Left lung (tissue), 10 donors: Measurements from ENCODE around the gene DISC1. TPM values are rescaled to one million over a fixed set of nuclear protein-coding genes. Genes with fewer than 3 reads are reported as not detected.

Experiments used
- ATAC-seq: fragments of 200-7000 bp; cut with Tn5 transposase; one replicate; pipeline ENCODE4 v1.9.1; 2020; ENCODE audit warnings: moderate library complexity
- DNase-seq, 4 donors: peaks; one replicate each; pipeline ENCODE4 v3.0.0-alpha.2; 2013 to 2020
- H3K27ac ChIP-seq, 2 donors: fragments of 200-600 bp; sonication (generic) in 1 of 2; one replicate each; pipeline versions ENCODE4 v1.5.0 to v1.8.0; 2020 to 2021
- H3K27me3 ChIP-seq, 2 donors: fragments of 200-600 bp; sonication (generic) in 1 of 2; one replicate each; pipeline versions ENCODE4 v1.5.0 to v1.8.0; 2020 to 2021
- H3K36me3 ChIP-seq, 2 donors: fragments of 200-600 bp; sonication (generic) in 1 of 2; one replicate each; pipeline versions ENCODE4 v1.5.0 to v1.8.0; 2020 to 2021
- H3K4me1 ChIP-seq, 2 donors: fragments of 200-600 bp; one replicate each; pipeline ENCODE4 v1.8.0; 2021
- H3K4me3 ChIP-seq, 2 donors: fragments of 200-600 bp; sonication (generic) in 1 of 2; one replicate each; pipeline versions ENCODE4 v1.5.0 to v1.8.0; 2020 to 2021; ENCODE audit warnings: mild to moderate bottlenecking in 1 of 2
- H3K9me3 ChIP-seq, 2 donors: fragments of 200-600 bp; sonication (generic) in 1 of 2; one replicate each; pipeline versions ENCODE4 v1.5.0 to v1.8.0; 2020 to 2021
- CTCF ChIP-seq, 2 donors: fragments of 200-600 bp; sonication (generic) in 1 of 2; IDR thresholded peaks; one replicate each; pipeline versions ENCODE4 v1.5.0 to v1.8.0; 2021; ENCODE audit warnings: antibody characterized with exemption in 2 of 2
- intact Hi-C, 2 donors: fragments of 100-400 bp; cut with DNase I; formaldehyde crosslinking; loops; one replicate each; pipeline versions ENCODE4 v1.11.2 to v1.14.2; 2022
- polyA plus RNA-seq, 6 donors: library from polyadenylated mRNA; unstranded; fragments of 120-200 nt; gene quantifications; one replicate each; pipeline ENCODE4 v1.2.1, GENCODE V29; 2013; ENCODE audit not compliant: insufficient read length in 6 of 6
- total RNA-seq, 2 donors: library from RNA; stranded (reverse); fragmentation: NEBNext Ultra II Directional; extraction: Animal tissue kit (Norgen Biotek cat#: 25700); gene quantifications; one replicate each; pipeline ENCODE4 v1.2.1, GENCODE V29; 2021
- donor health status: DM: no; HTN: yes; CAD: no.
- donor health status: DM: no; HTN: no; CAD: no.

The DISC1 gene
- total and polyA plus RNA-seq, 8 donors, result 3.9 to 11.7 (median 10.5) TPM

GRCh38 chr1:231701306-231701705 lies 74.7 kb downstream of the DISC1 start:
- Histone ChIP-seq H3K27ac (no peak overlapping the region), H3K4me3 (no peak overlapping the region), H3K36me3 (no peaks in the 10 kb centered on the region), H3K4me1 (peaks cover 3 to 15% of the 10 kb centered on the region in 2 donors), H3K9me3 (no peaks in the 10 kb centered on the region), H3K27me3 (no peaks in the 10 kb centered on the region)
- intact Hi-C loops, result no loop called here
- no peak for ATAC-seq
- no peak for DNase-seq
- no peak for TF ChIP-seq CTCF (IDR thresholded peaks at IDR 0.05)

GRCh38 chr1:231702331-231702730 lies 75.7 kb downstream of the DISC1 start:
- intact Hi-C loops, result no loop called here
- no peaks in the 10 kb centered on the region for H3K36me3 ChIP-seq
- H3K27ac ChIP-seq, result no peak overlapping the region
- no peak for ATAC-seq
- no peak overlapping the region for H3K4me3 ChIP-seq
- no peaks in the 10 kb centered on the region for H3K27me3 ChIP-seq
- H3K4me1 ChIP-seq, result peaks cover 3 to 15% of the 10 kb centered on the region in 2 donors
- no peak for TF ChIP-seq CTCF (IDR thresholded peaks at IDR 0.05)
- DNase-seq, result peak in 2 of 4 donors; percentile 31 to 42
- H3K9me3 ChIP-seq, result no peaks in the 10 kb centered on the region

GRCh38 chr1:231702804-231703203 lies 76.2 kb downstream of the DISC1 start:
- ATAC-seq, result no peak
- no peaks in the 10 kb centered on the region for H3K36me3 ChIP-seq
- no peak for TF ChIP-seq CTCF (IDR thresholded peaks at IDR 0.05)

GRCh38 chr1:231705806-231706760 lies 79.5 kb downstream of the DISC1 start:
- no peaks in the 10 kb centered on the region for H3K27me3 ChIP-seq
- H3K27ac ChIP-seq, result no peak overlapping the region
- peaks cover 3 to 7% of the 10 kb centered on the region in 2 donors for H3K4me1 ChIP-seq
- no peaks in the 10 kb centered on the region for H3K9me3 ChIP-seq
- H3K36me3 ChIP-seq, result no peaks in the 10 kb centered on the region
- no peak overlapping the region for H3K4me3 ChIP-seq
- ATAC-seq (no peak), DNase-seq (peak in 2 of 4 donors; percentile 40 to 75)
- intact Hi-C loops, result no loop called here
- no peak for TF ChIP-seq CTCF (IDR thresholded peaks at IDR 0.05)

More at GRCh38 chr1:231702804-231703203, 76.2 kb downstream of the DISC1 start:
- intact Hi-C loops, result no loop called here
- Histone ChIP-seq H3K4me3 (no peak overlapping the region), H3K4me1 (peaks cover 3 to 15% of the 10 kb centered on the region in 2 donors), H3K9me3 (no peaks in the 10 kb centered on the region), H3K27ac (no peak overlapping the region), H3K27me3 (no peaks in the 10 kb centered on the region)
- no peak for DNase-seq

GRCh38 chr1:231706934-231707333 lies 80.3 kb downstream of the DISC1 start:
- Histone ChIP-seq H3K4me1 (peaks cover 3 to 7% of the 10 kb centered on the region in 2 donors), H3K36me3 (no peaks in the 10 kb centered on the region), H3K4me3 (no peak overlapping the region), H3K9me3 (no peaks in the 10 kb centered on the region), H3K27me3 (no peaks in the 10 kb centered on the region), H3K27ac (no peak overlapping the region)
- ATAC-seq (no peak), DNase-seq (no peak)
- TF ChIP-seq CTCF (IDR thresholded peaks at IDR 0.05), result no peak
- intact Hi-C loops, result no loop called here
